GM10266 (cell line): Measurements from ENCODE around the gene OTOF.

Experiments used
- DNase-seq: peaks from one replicate; pipeline ENCODE4 v3.0.0; 2012; ENCODE audit errors: extremely low spot score
- TF ChIP-seq, protein P1 (sequence below): IDR thresholded peaks from 2 replicates; pipeline ENCODE4 v1.5.1; 2012; ENCODE audit warnings: mild to moderate bottlenecking, low read depth; ENCODE audit not compliant: control insufficient read depth, insufficient read depth; ENCODE audit errors: missing control alignments

The OTOF gene

DNA sequence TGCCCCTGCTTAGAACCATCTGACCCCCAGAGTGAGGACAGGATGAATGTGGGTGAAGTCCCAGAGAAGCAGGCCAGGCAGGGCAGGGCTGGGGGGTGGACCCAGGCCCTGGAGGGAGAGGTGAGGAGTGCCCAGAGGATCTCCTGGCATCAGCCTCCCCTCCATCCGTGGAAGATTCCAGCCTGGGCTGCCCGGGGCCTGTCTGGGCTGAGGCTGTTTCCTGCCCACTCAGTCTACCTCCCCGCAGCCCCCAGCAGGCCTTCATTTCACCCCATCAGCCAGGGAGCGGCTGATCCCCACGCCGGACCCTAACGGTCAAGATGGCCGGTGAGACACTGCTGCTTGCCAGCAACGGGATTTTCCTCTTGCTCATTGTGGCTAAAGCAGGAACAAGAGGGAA lies 35.3 kb upstream of the OTOF start:
- TF ChIP-seq, protein P1, sequence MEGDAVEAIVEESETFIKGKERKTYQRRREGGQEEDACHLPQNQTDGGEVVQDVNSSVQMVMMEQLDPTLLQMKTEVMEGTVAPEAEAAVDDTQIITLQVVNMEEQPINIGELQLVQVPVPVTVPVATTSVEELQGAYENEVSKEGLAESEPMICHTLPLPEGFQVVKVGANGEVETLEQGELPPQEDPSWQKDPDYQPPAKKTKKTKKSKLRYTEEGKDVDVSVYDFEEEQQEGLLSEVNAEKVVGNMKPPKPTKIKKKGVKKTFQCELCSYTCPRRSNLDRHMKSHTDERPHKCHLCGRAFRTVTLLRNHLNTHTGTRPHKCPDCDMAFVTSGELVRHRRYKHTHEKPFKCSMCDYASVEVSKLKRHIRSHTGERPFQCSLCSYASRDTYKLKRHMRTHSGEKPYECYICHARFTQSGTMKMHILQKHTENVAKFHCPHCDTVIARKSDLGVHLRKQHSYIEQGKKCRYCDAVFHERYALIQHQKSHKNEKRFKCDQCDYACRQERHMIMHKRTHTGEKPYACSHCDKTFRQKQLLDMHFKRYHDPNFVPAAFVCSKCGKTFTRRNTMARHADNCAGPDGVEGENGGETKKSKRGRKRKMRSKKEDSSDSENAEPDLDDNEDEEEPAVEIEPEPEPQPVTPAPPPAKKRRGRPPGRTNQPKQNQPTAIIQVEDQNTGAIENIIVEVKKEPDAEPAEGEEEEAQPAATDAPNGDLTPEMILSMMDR = no peak
- DNase-seq = no peak

DNA sequence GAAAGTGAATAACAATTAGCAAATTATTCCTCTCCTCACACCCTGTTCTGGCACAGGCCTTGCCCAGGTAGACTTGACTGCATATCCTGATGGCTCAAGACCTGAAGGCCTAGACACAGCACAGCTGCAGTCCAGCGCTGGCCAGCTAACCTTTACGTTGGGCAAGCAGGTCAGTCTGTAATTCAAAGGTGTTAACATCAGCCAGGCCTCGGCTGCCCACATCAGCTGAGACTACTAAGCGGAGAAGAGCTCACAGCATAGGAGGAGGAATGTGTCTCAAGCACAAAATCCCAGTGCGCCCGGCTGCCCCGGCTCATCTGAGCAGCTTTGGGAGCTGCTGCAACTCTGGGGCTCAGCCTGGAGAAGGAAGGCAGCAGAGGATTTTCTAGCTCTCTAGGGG lies 33.5 kb upstream of the OTOF start:
- TF ChIP-seq, protein P1 = no peak
- no peak for DNase-seq

DNA sequence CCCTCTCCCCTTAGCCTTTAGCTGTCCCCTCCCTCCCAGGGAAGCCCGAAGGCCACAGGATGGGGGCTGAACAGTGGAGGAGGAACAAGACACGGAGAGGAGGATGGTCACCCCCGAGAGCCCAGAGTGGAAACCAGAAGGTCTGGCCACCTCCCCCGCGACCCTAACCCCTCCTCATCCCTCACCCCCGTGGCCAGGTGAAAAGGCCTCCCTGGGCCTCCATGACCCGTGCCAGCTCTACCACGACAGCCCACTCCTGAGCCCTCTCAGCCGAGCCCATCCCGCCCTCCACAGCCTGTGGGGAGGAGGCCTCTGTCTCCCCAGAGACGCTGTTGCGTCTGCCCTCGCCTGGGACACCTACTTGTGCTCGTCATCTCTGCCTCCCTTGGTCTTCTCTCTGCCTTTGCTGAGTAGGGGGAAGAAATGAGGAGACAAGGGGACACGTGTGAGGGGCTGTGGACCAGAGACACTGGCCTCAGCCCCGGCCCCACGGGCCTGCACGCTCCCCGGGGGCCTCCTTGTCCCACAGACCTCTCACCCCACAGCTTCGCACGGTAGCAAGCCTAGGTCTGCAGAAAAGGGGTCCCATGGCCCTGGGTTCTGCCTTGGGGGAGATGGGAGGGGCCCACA lies 32.5 kb upstream of the OTOF start:
- TF ChIP-seq, protein P1 = no peak
- no peak for DNase-seq

DNA sequence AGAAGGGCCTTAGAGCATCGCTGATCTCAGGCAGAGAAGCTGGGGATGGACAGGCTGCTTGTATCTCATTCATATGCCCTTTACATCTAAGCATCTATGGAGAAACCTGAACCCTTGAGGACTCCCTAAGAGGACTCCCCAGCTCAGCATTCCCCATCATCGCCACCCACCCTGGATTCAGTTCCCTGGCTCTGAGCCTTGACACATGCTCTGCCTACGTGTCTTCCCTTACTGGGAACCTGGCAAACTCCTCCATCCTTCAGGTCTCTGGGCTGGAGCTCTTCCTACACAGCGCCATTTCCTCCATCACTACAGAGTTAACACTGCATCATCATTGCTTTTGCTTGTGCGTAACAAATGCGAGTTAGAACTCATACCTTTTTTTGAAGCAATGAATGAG lies 31.2 kb upstream of the OTOF start:
- TF ChIP-seq, protein P1 = no peak
- DNase-seq = no peak

DNA sequence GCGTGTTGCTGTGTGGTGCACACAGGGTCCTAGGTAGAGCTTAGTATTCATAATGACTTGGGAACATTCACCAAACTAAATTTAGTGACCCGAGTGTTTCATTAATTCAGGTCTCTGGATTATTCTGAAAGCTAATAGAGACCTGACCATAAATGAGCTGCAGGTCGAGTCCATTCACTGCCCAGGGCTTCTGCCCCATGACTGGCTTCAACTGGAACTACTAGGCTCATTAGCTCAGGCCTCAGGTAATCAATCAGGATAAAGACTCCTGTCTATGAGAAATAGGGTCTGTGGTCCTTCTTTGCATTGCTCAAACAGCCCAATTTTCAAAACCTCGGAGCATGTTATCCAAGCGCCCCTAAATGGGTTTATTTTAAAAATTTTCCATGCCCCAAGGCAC lies 30.0 kb upstream of the OTOF start:
- TF ChIP-seq, protein P1 = no peak
- no peak for DNase-seq

DNA sequence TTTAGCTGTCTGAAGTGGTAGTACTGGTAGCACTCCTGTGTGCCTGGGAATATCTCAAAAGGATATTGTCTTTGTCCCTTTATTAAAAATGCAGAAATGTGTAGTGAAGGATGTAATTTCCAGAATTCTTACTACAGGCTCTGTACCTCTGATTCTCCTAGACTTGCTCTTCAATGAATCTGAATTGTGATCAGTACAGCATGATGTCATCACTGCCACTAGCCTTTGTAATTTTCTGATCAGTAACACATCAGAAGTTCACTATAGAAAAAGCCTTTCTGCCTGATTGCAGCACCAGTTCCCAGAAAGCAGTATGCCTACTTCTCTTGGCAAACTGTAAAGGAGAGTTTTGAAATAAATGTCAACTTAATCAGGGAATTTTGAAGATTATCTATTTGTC lies 29.2 kb upstream of the OTOF start:
- TF ChIP-seq, protein P1 = no peak
- DNase-seq = no peak

DNA sequence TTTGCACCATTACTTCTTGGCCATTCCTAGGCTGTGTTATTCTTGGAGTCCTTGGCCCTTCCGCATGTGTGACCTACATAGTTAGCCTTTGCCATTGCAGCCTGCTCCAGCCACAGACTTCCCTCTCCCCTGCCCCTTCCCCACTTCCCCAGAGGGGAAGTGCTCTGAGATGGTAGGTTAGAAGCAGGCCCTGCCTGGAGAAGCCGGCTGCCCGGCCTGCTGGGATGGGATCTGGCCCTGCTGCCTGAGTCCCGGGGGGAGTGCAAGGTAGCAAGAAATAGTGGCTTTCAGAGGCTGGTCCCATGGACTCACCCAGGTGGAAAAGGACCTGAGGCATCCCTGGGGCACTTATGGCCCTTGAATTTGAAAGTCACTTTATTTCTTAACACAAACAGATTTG lies 28.4 kb upstream of the OTOF start:
- TF ChIP-seq, protein P1 = no peak
- DNase-seq = no peak
